Suprapubic skin (tissue), 4 donors: ENCODE measurements around the gene ERAP2. TPM values are rescaled to one million over a fixed set of nuclear protein-coding genes. Genes with fewer than 3 reads are reported as not detected.
"Not testable (repeated sequence)": the region's sequence is repeated elsewhere in the genome, so short reads cannot be mapped to it uniquely, and the experiment has no call there.

ENCODE experiments used
- DNase-seq, 2 donors: peaks; one replicate each; pipeline ENCODE4 v3.0.0-alpha.2; 2019; ENCODE audit warnings: low spot score in 2 of 2
- H3K27ac ChIP-seq: fragments of 200-600 bp; sonication (generic); one replicate; pipeline ENCODE4 v1.5.1; 2019
- H3K27me3 ChIP-seq: fragments of 200-600 bp; sonication (generic); one replicate; pipeline ENCODE4 v1.5.1; 2019
- H3K36me3 ChIP-seq: fragments of 200-600 bp; sonication (generic); one replicate; pipeline ENCODE4 v1.5.1; 2019
- H3K4me1 ChIP-seq: fragments of 200-600 bp; sonication (generic); one replicate; pipeline ENCODE4 v1.5.1; 2019
- H3K4me3 ChIP-seq: fragments of 200-600 bp; sonication (generic); one replicate; pipeline ENCODE4 v1.5.1; 2019; ENCODE audit warnings: mild to moderate bottlenecking
- H3K9me3 ChIP-seq: fragments of 200-600 bp; sonication (generic); one replicate; pipeline ENCODE4 v1.5.1; 2019
- CTCF ChIP-seq, 2 donors: fragments of 200-600 bp in 1 of 2; fragments of 450-650 bp in 1 of 2; sonication (generic) in 1 of 2; IDR thresholded peaks; one replicate each; pipeline ENCODE4 v1.5.1; 2016 to 2019; ENCODE audit warnings: antibody characterized with exemption in 2 of 2, mild to moderate bottlenecking in 1 of 2, moderate library complexity in 1 of 2
- EP300 ChIP-seq: sonication (generic); formaldehyde crosslinking; IDR thresholded peaks from one replicate; pipeline ENCODE4 v1.6.1; 2017; ENCODE audit warnings: antibody characterized with exemption
- POLR2A ChIP-seq, 2 donors: fragments of 450-650 bp; IDR thresholded peaks; one replicate each; pipeline ENCODE4 v1.6.1; 2017; ENCODE audit warnings: antibody characterized with exemption in 2 of 2, mild to moderate bottlenecking in 2 of 2, moderate library complexity in 2 of 2
- POLR2AphosphoS5 ChIP-seq, 3 donors: sonication (generic); formaldehyde crosslinking; IDR thresholded peaks; one replicate each; pipeline ENCODE4 v1.6.1; 2017; ENCODE audit warnings: antibody characterized with exemption in 3 of 3
- WGBS: methylation state at CpG from one replicate; pipeline ENCODE4 v1.1.5; 2018; 5-methylcytosine and 5-hydroxymethylcytosine counted together
- total RNA-seq, 4 donors: library from RNA; depleted of rRNA; stranded (reverse); fragments of >200 nt; gene quantifications; one replicate each; pipeline ENCODE4 v1.1.0, GENCODE V29; 2016

The ERAP2 gene
- total RNA-seq, 4 donors from 2014 or later = 9.0 to 14.0 (median 11.5) TPM

DNA sequence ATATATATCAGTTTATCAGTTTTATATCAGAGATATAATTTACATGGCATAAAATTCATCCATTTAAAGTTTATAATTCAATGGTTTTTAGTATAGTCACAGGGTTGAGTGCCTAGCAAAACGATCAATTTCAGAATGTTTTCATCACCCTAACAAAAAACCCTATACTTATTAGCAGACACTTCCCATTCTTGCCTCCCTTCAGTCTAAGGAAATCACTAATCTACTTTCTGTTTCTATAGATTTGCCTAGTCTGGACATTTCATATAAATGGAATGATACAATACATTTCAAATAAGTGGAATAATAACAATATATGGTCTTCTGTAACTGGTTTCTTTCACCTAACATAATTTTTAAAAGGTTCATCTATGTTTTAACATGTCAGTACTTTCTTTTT is 50.0 kb downstream of the ERAP2 start:
- Histone ChIP-seq H3K36me3 (no peaks in the 10 kb centered on the region), H3K9me3 (no peaks in the 10 kb centered on the region), H3K27ac (no peak overlapping the region), H3K4me3 (no peak overlapping the region), H3K27me3 (no peaks in the 10 kb centered on the region), H3K4me1 (peaks cover 11% of the 10 kb centered on the region)
- TF ChIP-seq CTCF (IDR thresholded peaks at IDR 0.05) (no peak), POLR2AphosphoS5 (IDR thresholded peaks at IDR 0.05) (no peak), POLR2A (IDR thresholded peaks at IDR 0.05) (no peak), EP300 (no peak)
- WGBS = 87% methylated on average over 1 of the region's 1 CpG
- no peak for DNase-seq

DNA sequence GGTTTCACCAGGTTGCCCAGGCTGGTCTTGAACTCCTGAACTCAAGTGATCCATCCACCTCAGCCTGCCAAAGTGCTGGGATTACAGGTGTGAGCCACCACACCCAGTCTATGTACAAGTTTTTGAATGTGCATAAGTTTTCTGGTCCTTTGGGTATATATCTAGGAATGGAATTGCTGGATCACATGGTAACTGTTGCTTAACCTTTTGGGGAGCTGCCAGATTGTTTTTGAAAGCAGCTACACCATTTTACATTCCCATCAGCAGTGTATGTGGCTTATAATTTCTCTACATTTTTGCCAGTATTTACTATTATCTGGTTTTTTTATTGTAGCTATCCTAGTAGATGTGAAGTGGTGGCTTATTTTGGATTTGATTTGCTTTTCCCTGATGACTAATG is 50.7 kb downstream of the ERAP2 start:
- Histone ChIP-seq H3K27me3 (no peaks in the 10 kb centered on the region), H3K9me3 (no peaks in the 10 kb centered on the region), H3K4me1 (peaks cover 10% of the 10 kb centered on the region), H3K4me3 (no peak overlapping the region), H3K36me3 (no peaks in the 10 kb centered on the region), H3K27ac (no peak overlapping the region)
- DNase-seq = no peak
- TF ChIP-seq EP300 = no peak
- no peak for TF ChIP-seq CTCF (IDR thresholded peaks at IDR 0.05)
- TF ChIP-seq POLR2AphosphoS5 (IDR thresholded peaks at IDR 0.05) = no peak
- no peak for TF ChIP-seq POLR2A (IDR thresholded peaks at IDR 0.05)

DNA sequence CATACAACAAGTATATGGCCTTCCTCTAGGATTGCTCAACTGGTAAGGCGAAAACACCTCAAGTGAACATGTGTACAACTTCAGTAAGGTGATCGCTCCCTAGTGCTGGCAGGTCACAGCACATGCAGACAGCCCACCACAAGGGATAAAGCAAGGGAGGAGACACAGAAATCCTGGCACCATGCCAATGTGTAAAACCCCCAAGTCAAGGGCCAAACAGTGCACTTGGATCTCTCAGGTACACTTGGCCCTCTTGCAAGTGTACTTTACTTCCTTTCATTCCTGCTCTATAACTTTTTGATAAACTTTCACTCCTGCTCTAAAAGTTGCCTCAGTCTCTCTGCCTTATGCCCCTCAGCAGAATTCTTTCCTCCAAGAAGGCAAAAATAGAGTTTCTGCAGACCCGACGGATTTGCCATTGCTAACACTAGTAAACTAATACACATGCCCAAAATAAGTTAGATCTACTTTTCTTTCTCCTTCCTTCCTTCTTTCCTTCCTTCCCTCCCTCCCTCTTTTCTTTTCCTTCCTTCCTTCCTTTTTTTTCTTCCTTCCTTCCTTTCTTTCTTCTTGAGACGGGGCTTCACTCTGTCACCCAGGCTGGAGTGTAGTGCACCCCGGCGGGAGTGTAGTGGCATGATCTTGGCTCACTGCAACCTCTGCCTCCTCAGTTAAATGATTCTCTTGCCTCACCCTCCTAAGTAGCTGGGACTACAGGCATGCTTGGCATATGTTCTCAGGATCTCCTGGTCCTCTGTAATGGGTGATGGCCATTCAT is 52.8 kb downstream of the ERAP2 start:
- Histone ChIP-seq H3K36me3 (no peaks in the 10 kb centered on the region), H3K4me1 (peaks cover 17% of the 10 kb centered on the region), H3K4me3 (no peak overlapping the region), H3K9me3 (no peaks in the 10 kb centered on the region), H3K27me3 (no peaks in the 10 kb centered on the region), H3K27ac (no peak overlapping the region)
- WGBS = 92% methylated on average over 7 of the region's 7 CpGs
- no peak for DNase-seq
- no peak for TF ChIP-seq POLR2AphosphoS5 (IDR thresholded peaks at IDR 0.05)
- no peak for TF ChIP-seq EP300
- TF ChIP-seq POLR2A (IDR thresholded peaks at IDR 0.05) = no peak
- no peak for TF ChIP-seq CTCF (IDR thresholded peaks at IDR 0.05)

DNA sequence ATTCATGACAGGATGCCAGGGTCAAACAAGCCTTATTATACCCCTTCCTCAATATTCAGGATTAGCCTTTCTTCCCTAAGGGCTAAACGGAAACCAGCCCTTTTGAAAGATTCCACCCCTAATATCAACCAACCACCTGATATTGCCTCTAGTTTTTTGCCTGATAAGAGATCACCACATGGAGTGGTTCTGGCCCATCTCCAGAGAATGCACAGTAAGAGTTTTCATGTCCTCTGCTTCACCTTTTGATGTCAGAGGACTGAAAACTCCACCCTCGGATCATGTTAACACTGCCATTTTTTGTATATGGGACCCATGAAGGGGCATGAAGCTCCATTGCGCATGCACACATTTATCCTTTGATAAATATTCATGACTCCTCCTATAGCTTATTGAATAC is 53.8 kb downstream of the ERAP2 start:
- Histone ChIP-seq H3K4me3 (no peak overlapping the region), H3K4me1 (peaks cover 16% of the 10 kb centered on the region), H3K27ac (no peak overlapping the region), H3K9me3 (no peaks in the 10 kb centered on the region), H3K27me3 (no peaks in the 10 kb centered on the region), H3K36me3 (no peaks in the 10 kb centered on the region)
- WGBS = 80% methylated on average over 3 of the region's 3 CpGs
- no peak for TF ChIP-seq CTCF (IDR thresholded peaks at IDR 0.05)
- no peak for TF ChIP-seq POLR2AphosphoS5 (IDR thresholded peaks at IDR 0.05)
- TF ChIP-seq EP300 = no peak
- no peak for TF ChIP-seq POLR2A (IDR thresholded peaks at IDR 0.05)
- DNase-seq = no peak

GRCh38 chr5:96930589-96930988 is 54.3 kb downstream of the ERAP2 start:
- Histone ChIP-seq H3K4me3 (no peak overlapping the region), H3K9me3 (no peaks in the 10 kb centered on the region), H3K4me1 (peaks cover 16% of the 10 kb centered on the region), H3K27me3 (no peaks in the 10 kb centered on the region), H3K27ac (no peak overlapping the region), H3K36me3 (no peaks in the 10 kb centered on the region)
- DNase-seq = no peak
- 98% methylated on average over 3 of the region's 3 CpGs for WGBS
- no peak for TF ChIP-seq CTCF (IDR thresholded peaks at IDR 0.05)
- TF ChIP-seq EP300 = no peak
- no peak for TF ChIP-seq POLR2AphosphoS5 (IDR thresholded peaks at IDR 0.05)
- no peak for TF ChIP-seq POLR2A (IDR thresholded peaks at IDR 0.05)

GRCh38 chr5:96931037-96931436 is 54.7 kb downstream of the ERAP2 start:
- 92% methylated on average over 2 of the region's 2 CpGs for WGBS
- H3K9me3 ChIP-seq, DNase-seq: not testable (repeated sequence)

More at GRCh38 chr5:96931037-96931436, 54.7 kb downstream of the ERAP2 start:
- not testable (repeated sequence) for H3K27ac ChIP-seq, H3K4me3 ChIP-seq, H3K27me3 ChIP-seq, H3K36me3 ChIP-seq
- peaks cover 16% of the 10 kb centered on the region for H3K4me1 ChIP-seq
